22Rv1 (cell line): ENCODE measurements around the gene DYRK4.

Experiments
- H3K27ac ChIP-seq: fragments of 450-650 bp; 2 replicates; pipeline ENCODE4 v1.5.1; 2017
- CTCF ChIP-seq: fragments of 450-650 bp; IDR thresholded peaks from 2 replicates; pipeline ENCODE4 v1.5.1; 2017; ENCODE audit warnings: mild to moderate bottlenecking
- ZFX ChIP-seq: fragments of 450-650 bp; IDR thresholded peaks from 2 replicates; pipeline ENCODE4 v1.6.1; 2017; ENCODE audit warnings: antibody characterized with exemption, borderline replicate concordance

Gene DYRK4

GRCh38 chr12:4564818-4565217, 2.8 kb downstream of the DYRK4 start:
- H3K27ac ChIP-seq, result no peak overlapping the region
- TF ChIP-seq CTCF, result no peak
- TF ChIP-seq ZFX, result no peak

- TF ChIP-seq CTCF (no peak), ZFX (no peak)
- no peak overlapping the region for H3K27ac ChIP-seq
Observed at GRCh38 chr12:4566474-4566873, 4.5 kb downstream of the DYRK4 start.

- H3K27ac ChIP-seq, result no peak overlapping the region
- TF ChIP-seq ZFX (no peak), CTCF (no peak)
Observed at GRCh38 chr12:4567073-4567881, 5.3 kb downstream of the DYRK4 start.

GRCh38 chr12:4569261-4569660, 7.3 kb downstream of the DYRK4 start:
- TF ChIP-seq CTCF (no peak), ZFX (no peak)
- no peak overlapping the region for H3K27ac ChIP-seq

GRCh38 chr12:4572680-4573079, 10.7 kb downstream of the DYRK4 start:
- no peak overlapping the region for H3K27ac ChIP-seq
- TF ChIP-seq ZFX (no peak), CTCF (no peak)

- no peak overlapping the region for H3K27ac ChIP-seq
Observed at GRCh38 chr12:4579305-4580102, 17.5 kb downstream of the DYRK4 start.

More at GRCh38 chr12:4579305-4580102, 17.5 kb downstream of the DYRK4 start:
- TF ChIP-seq ZFX (no peak), CTCF (peak; percentile 27; the same call in 1 of the 2 replicates)
